Natural killer cell (primary cell): Measurements from ENCODE around the gene DIP2A. TPM values are rescaled to one million over a fixed set of nuclear protein-coding genes. Genes with fewer than 3 reads are reported as not detected.

Experiments
- ATAC-seq, 3 donors: fragments of 150-1000 bp in 2 of 3; fragments of 200-7000 bp in 1 of 3; cut with Tn5 transposase; 1 replicate in 1 of 3; 2 replicates in 2 of 3; pipeline ENCODE4 v1.10.0; 2021; ENCODE audit warnings: mild to moderate bottlenecking in 2 of 3, moderate library complexity in 2 of 3
- DNase-seq, 2 donors: peaks; one replicate each; pipeline versions ENCODE4 v3.0.0 to v3.0.0-alpha.2; 2013 to 2021; ENCODE audit warnings: mixed read lengths in 1 of 2
- H3K27ac ChIP-seq: one replicate; pipeline ENCODE4 v1.5.1; 2013; ENCODE audit warnings: mild to moderate bottlenecking, low read length
- H3K27me3 ChIP-seq: one replicate; pipeline ENCODE4 v1.6.1; 2013; ENCODE audit warnings: low read length; ENCODE audit not compliant: control insufficient read depth, insufficient read depth
- H3K36me3 ChIP-seq: one replicate; pipeline ENCODE4 v1.6.1; 2013; ENCODE audit warnings: low read length; ENCODE audit not compliant: control insufficient read depth, insufficient read depth
- H3K4me1 ChIP-seq: one replicate; pipeline ENCODE4 v1.6.1; 2013; ENCODE audit warnings: low read length; ENCODE audit not compliant: control insufficient read depth, insufficient read depth
- H3K4me3 ChIP-seq: one replicate; pipeline ENCODE4 v1.5.1; 2013; ENCODE audit warnings: low read length
- H3K9me3 ChIP-seq: one replicate; pipeline ENCODE4 v1.6.1; 2013; ENCODE audit warnings: low read length; ENCODE audit not compliant: control insufficient read depth, insufficient read depth
- H3K27ac Mint-ChIP-seq, 2 donors: one replicate each; pipeline ENCODE4 v1.8.0; 2022; ENCODE audit warnings: mild to moderate bottlenecking in 2 of 2, mixed read lengths in 2 of 2, moderate library complexity in 1 of 2
- H3K27me3 Mint-ChIP-seq, 2 donors: one replicate each; pipeline ENCODE4 v1.8.0; 2022; ENCODE audit warnings: low read depth in 2 of 2, mixed read lengths in 2 of 2
- H3K36me3 Mint-ChIP-seq: one replicate; pipeline ENCODE4 v1.8.0; 2022; ENCODE audit warnings: mixed read lengths
- H3K4me1 Mint-ChIP-seq, 2 donors: one replicate each; pipeline ENCODE4 v1.8.0; 2022; ENCODE audit warnings: mixed read lengths in 2 of 2
- H3K4me3 Mint-ChIP-seq: one replicate; pipeline ENCODE4 v1.8.0; 2022; ENCODE audit warnings: mild to moderate bottlenecking, moderate library complexity, mixed read lengths
- H3K9me3 Mint-ChIP-seq, 2 donors: one replicate each; pipeline ENCODE4 v1.8.0; 2022; ENCODE audit warnings: mixed read lengths in 2 of 2
- CTCF ChIP-seq: fragments of 200-600 bp; IDR thresholded peaks from one replicate; pipeline ENCODE4 v1.8.0; 2022; ENCODE audit warnings: antibody characterized with exemption
- WGBS: methylation state at CpG from one replicate; pipeline ENCODE4 v1.1.7; 2013; ENCODE audit warnings: missing lambda C conversion rate; ENCODE audit not compliant: insufficient coverage; 5-methylcytosine and 5-hydroxymethylcytosine counted together
- intact Hi-C: fragments of 100-400 bp; cut with micrococcal nuclease; formaldehyde crosslinking; loops from one replicate; pipeline ENCODE4 v1.14.2; 2022
- total RNA-seq, 4 donors: library from RNA; stranded (reverse); fragments of 120-200 nt in 1 of 4; gene quantifications; one replicate each; pipeline versions ENCODE4 v1.2.3 to v1.2.4, GENCODE V29; 2013 to 2022

The DIP2A gene
- total RNA-seq, 3 donors from 2014 or later (not counting 1 experiment from before 2014, with no cell fraction given), result 166 to 308 (median 170) TPM

- DNase-seq, result no peak
- no peaks in the 10 kb centered on the region for H3K9me3 Mint-ChIP-seq
- peaks cover 34% of the 10 kb centered on the region for H3K36me3 ChIP-seq
- peaks cover 50% of the 10 kb centered on the region for H3K4me1 ChIP-seq
- H3K4me3 Mint-ChIP-seq, result peak overlapping the region; percentile 85
- WGBS, result 97% methylated on average over 5 of the region's 5 CpGs
- no peaks in the 10 kb centered on the region for H3K27me3 ChIP-seq
- H3K9me3 ChIP-seq, result no peaks in the 10 kb centered on the region
- H3K27ac ChIP-seq, result peak overlapping the region; percentile 89
- H3K36me3 Mint-ChIP-seq, result no peaks in the 10 kb centered on the region
- H3K27ac Mint-ChIP-seq, result peak overlapping the region; percentile 86 to 93
- H3K27me3 Mint-ChIP-seq, result no peaks in the 10 kb centered on the region
- H3K4me3 ChIP-seq, result no peak overlapping the region
- ATAC-seq, result no peak
- intact Hi-C loops, result no loop called here
- peaks cover 37 to 71% of the 10 kb centered on the region in 2 donors for H3K4me1 Mint-ChIP-seq
- no peak for TF ChIP-seq CTCF
Measured at GRCh38 chr21:46552865-46553379, 94.2 kb downstream of the DIP2A start.

GRCh38 chr21:46553993-46554392 is 95.3 kb downstream of the DIP2A start:
- intact Hi-C loops, result no loop called here
- H3K27ac ChIP-seq, result no peak overlapping the region
- H3K9me3 ChIP-seq, result no peaks in the 10 kb centered on the region
- H3K9me3 Mint-ChIP-seq, result no peaks in the 10 kb centered on the region
- TF ChIP-seq CTCF, result no peak
- no peaks in the 10 kb centered on the region for H3K27me3 ChIP-seq
- peak overlapping the region; percentile 86 to 93 for H3K27ac Mint-ChIP-seq
- peaks cover 60% of the 10 kb centered on the region for H3K4me1 ChIP-seq
- H3K4me3 ChIP-seq, result no peak overlapping the region
- DNase-seq (no peak), ATAC-seq (no peak)
- peaks cover 35% of the 10 kb centered on the region for H3K36me3 ChIP-seq
- no peaks in the 10 kb centered on the region for H3K27me3 Mint-ChIP-seq
- WGBS, result 98% methylated on average over 13 of the region's 13 CpGs
- H3K36me3 Mint-ChIP-seq, result no peaks in the 10 kb centered on the region
- H3K4me1 Mint-ChIP-seq, result peaks cover 40 to 61% of the 10 kb centered on the region in 2 donors
- H3K4me3 Mint-ChIP-seq, result no peak overlapping the region

GRCh38 chr21:46554431-46555224 is 95.9 kb downstream of the DIP2A start:
- 95% methylated on average over 29 of the region's 30 CpGs for WGBS
- Mint-ChIP-seq H3K27ac (peak overlapping the region in 1 of 2 donors; percentile 86), H3K9me3 (no peaks in the 10 kb centered on the region), H3K36me3 (no peaks in the 10 kb centered on the region), H3K4me3 (no peak overlapping the region), H3K27me3 (no peaks in the 10 kb centered on the region), H3K4me1 (peaks cover 46 to 64% of the 10 kb centered on the region in 2 donors)
- Histone ChIP-seq H3K27ac (no peak overlapping the region), H3K9me3 (no peaks in the 10 kb centered on the region), H3K4me3 (no peak overlapping the region), H3K36me3 (peaks cover 35% of the 10 kb centered on the region), H3K27me3 (no peaks in the 10 kb centered on the region), H3K4me1 (peaks cover 65% of the 10 kb centered on the region)
- DNase-seq, result peak in 1 of 2 donors; percentile 33
- intact Hi-C loops, result no loop called here
- ATAC-seq, result no peak
- no peak for TF ChIP-seq CTCF
